Measurements from ENCODE around the gene MORN2.

- TF ChIP-seq CTCF (IDR thresholded peaks at IDR 0.05; ENCODE audit: extremely low read depth in 1 of 2, insufficient read depth in 1 of 2, low read depth in 1 of 2, low read length in 2 of 2) (no peak), MAX (IDR thresholded peaks at IDR 0.05; ENCODE audit: insufficient read depth, insufficient read length) (no peak), MYC (IDR thresholded peaks at IDR 0.05; ENCODE audit: low read depth, low read length) (no peak), POLR2AphosphoS5 (IDR thresholded peaks at IDR 0.05; ENCODE audit: insufficient read depth, low read depth, low read length) (no peak)
Observed at GRCh38 chr2:38909872-38910271, 34.1 kb downstream of the MORN2 start.

Data from endothelial cell of umbilical vein (primary cell).